K562 (cell line): ENCODE measurements around the gene TAF8. TPM values are rescaled to one million over a fixed set of nuclear protein-coding genes. Genes with fewer than 3 reads are reported as not detected.

Experiments
- CREM ChIP-seq: IDR thresholded peaks from 2 replicates; pipeline ENCODE4 v1.6.1; 2014; ENCODE audit warnings: antibody characterized with exemption, low read depth
- DNMT1 ChIP-seq: fragments of 450-650 bp; IDR thresholded peaks from 2 replicates; pipeline ENCODE4 v1.6.1; 2016; ENCODE audit warnings: antibody characterized with exemption, mild to moderate bottlenecking
- HLTF ChIP-seq: fragments of 450-650 bp; IDR thresholded peaks from 2 replicates; pipeline ENCODE4 v1.6.1; 2016
- MYBL2 ChIP-seq, 2 experiments: fragments of 450-650 bp in 1 of 2; sonication (generic) in 1 of 2; formaldehyde crosslinking in 1 of 2; IDR thresholded peaks; 2 replicates each; pipeline versions ENCODE4 v1.6.1 to v1.8.1; 2017 to 2022; ENCODE audit warnings: borderline replicate concordance in 1 of 2, inconsistent platforms in 1 of 2, low read depth in 1 of 2, mild to moderate bottlenecking in 1 of 2, missing genetic modification reagents in 1 of 2, moderate library complexity in 1 of 2
- NFRKB ChIP-seq: fragments of 450-650 bp; IDR thresholded peaks from 2 replicates; pipeline ENCODE4 v1.6.1; 2016; ENCODE audit warnings: low read depth
- NR2C2 ChIP-seq, 2 experiments: fragments of 200-800 bp in 1 of 2; sonication (Bioruptor generic) in 1 of 2; sonication (generic) in 1 of 2; formaldehyde crosslinking in 1 of 2; IDR thresholded peaks; 2 replicates each; pipeline versions ENCODE4 v1.6.1 to v1.8.0; 2016 to 2022; ENCODE audit warnings: mild to moderate bottlenecking in 1 of 2, missing compliant biosample characterization in 1 of 2, missing genetic modification characterization in 1 of 2, missing genetic modification reagents in 1 of 2
- REST ChIP-seq, 2 experiments: fragments of 450-650 bp; formaldehyde crosslinking in 1 of 2; IDR thresholded peaks; 2 replicates each; pipeline versions ENCODE4 v1.4.0 to v1.6.1; 2014 to 2020; ENCODE audit warnings: mild to moderate bottlenecking in 2 of 2, borderline replicate concordance in 1 of 2, low read depth in 1 of 2
- TFE3 ChIP-seq: fragments of 450-650 bp; formaldehyde crosslinking; IDR thresholded peaks from 2 replicates; pipeline ENCODE4 v1.4.0; 2020; ENCODE audit warnings: mild to moderate bottlenecking, mixed read lengths
- U2AF2 ChIP-seq: fragments of 200-400 bp; formaldehyde crosslinking; optimal IDR thresholded peaks from 2 replicates; pipeline ENCODE3; 2017; ENCODE audit warnings: low read depth, mild to moderate bottlenecking, low read length
- ZNF121 ChIP-seq: sonication (generic); formaldehyde crosslinking; conservative IDR thresholded peaks from 2 replicates; pipeline ENCODE4 v1.8.0; 2022; ENCODE audit warnings: missing genetic modification reagents
- ZNF133 ChIP-seq: fragments of 250-450 bp; sonication (Bioruptor Pico); IDR thresholded peaks from 2 replicates; pipeline ENCODE4 v1.4.0; 2020; ENCODE audit warnings: mild to moderate bottlenecking
- ZNF324 ChIP-seq: fragments of 250-450 bp; sonication (Bioruptor Pico); IDR thresholded peaks from 2 replicates; pipeline ENCODE4 v1.4.0; 2020; ENCODE audit warnings: mild to moderate bottlenecking
- polyA plus RNA-seq, 8 experiments: library from polyadenylated mRNA; depleted of rRNA in 4 of 8; stranded (reverse) in 5 of 8; unstranded in 3 of 8; fragments of >200 nt; fragmentation: Nextera tagmentation in 2 of 8; fragmentation: Illumina TruSeq in 1 of 8; extraction: Ambion mirVana in 2 of 8; extraction: Trizol in 1 of 8; gene quantifications; 2 replicates each; pipeline versions ENCODE4 v1.2.1 to v1.2.3, GENCODE V29; 2011 to 2014; ENCODE audit warnings: inconsistent platforms in 1 of 8, missing spikeins in 1 of 8
- total RNA-seq, 7 experiments: library from RNA; depleted of rRNA in 6 of 7; stranded (reverse); fragments of >200 nt in 6 of 7; fragmentation: Illumina TruSeq in 2 of 7; extraction: Trizol in 2 of 7; gene quantifications; 2 replicates each; pipeline versions ENCODE4 v1.2.1 to v1.2.3, GENCODE V29; 2011 to 2021; ENCODE audit warnings: low replicate concordance in 1 of 7
- TF ChIP-seq, protein P1 (sequence below): sonication (generic); formaldehyde crosslinking; IDR thresholded peaks from 2 replicates; pipeline ENCODE4 v1.8.0; 2022; ENCODE audit warnings: mild to moderate bottlenecking, missing genetic modification reagents
- TF ChIP-seq, protein P2 (sequence below), 3 experiments: IDR thresholded peaks in 2 of 3; conservative IDR thresholded peaks in 1 of 3; 2 replicates each; pipeline ENCODE4 v1.5.1; 2011 to 2012; ENCODE audit warnings: low read length in 3 of 3, mild to moderate bottlenecking in 3 of 3, control low read depth in 2 of 3, improper control_type of control experiment in 1 of 3, inconsistent platforms in 1 of 3, low read depth in 1 of 3, mixed read lengths in 1 of 3, moderate library complexity in 1 of 3; ENCODE audit not compliant: insufficient read depth in 2 of 3

TAF8 gene
- total and polyA plus RNA-seq, 9 of the 15 experiments (the other 6 are each of a cell fraction or from before 2014, with no cell fraction given): 29.4 to 84.0 (median 52.6) TPM

GRCh38 chr6:42049116-42049809 is 1.1 kb upstream of the TAF8 start (continued):
- no peak for TF ChIP-seq REST (IDR thresholded peaks at IDR 0.05; ENCODE audit: borderline replicate concordance)
- no peak for TF ChIP-seq REST (CRISPR knock-in tag; IDR thresholded peaks at IDR 0.05; ENCODE audit: low read depth)
- TF ChIP-seq ZNF133: no peak
- TF ChIP-seq TFE3 (CRISPR knock-in tag): no peak
- no peak for TF ChIP-seq NR2C2 (CRISPR knock-in tag; IDR thresholded peaks at IDR 0.05)
- TF ChIP-seq NR2C2 (tag; IDR thresholded peaks at IDR 0.05): no peak
- TF ChIP-seq CREM: no peak
- TF ChIP-seq ZNF324 (CRISPR knock-in tag): no peak
- TF ChIP-seq ZNF121 (CRISPR knock-in tag): no peak
- TF ChIP-seq U2AF2: no peak
- peak; percentile 14; the same call in 1 of the 2 replicates for TF ChIP-seq NFRKB
- 0 out of 2 replicates have a peak, but pooled peaks have one; percentile 16 for TF ChIP-seq HLTF
- no peak for TF ChIP-seq DNMT1
- TF ChIP-seq MYBL2 (IDR thresholded peaks at IDR 0.05; ENCODE audit: low read depth): no peak
- TF ChIP-seq MYBL2 (CRISPR knock-in tag; IDR thresholded peaks at IDR 0.05; ENCODE audit: borderline replicate concordance): no peak
- TF ChIP-seq, protein P1, sequence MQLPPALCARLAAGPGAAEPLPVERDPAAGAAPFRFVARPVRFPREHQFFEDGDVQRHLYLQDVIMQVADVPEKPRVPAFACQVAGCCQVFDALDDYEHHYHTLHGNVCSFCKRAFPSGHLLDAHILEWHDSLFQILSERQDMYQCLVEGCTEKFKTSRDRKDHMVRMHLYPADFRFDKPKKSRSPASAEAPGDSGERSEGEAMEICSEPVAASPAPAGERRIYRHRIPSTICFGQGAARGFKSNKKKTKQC (CRISPR knock-in tag): no peak
- TF ChIP-seq, protein P2, sequence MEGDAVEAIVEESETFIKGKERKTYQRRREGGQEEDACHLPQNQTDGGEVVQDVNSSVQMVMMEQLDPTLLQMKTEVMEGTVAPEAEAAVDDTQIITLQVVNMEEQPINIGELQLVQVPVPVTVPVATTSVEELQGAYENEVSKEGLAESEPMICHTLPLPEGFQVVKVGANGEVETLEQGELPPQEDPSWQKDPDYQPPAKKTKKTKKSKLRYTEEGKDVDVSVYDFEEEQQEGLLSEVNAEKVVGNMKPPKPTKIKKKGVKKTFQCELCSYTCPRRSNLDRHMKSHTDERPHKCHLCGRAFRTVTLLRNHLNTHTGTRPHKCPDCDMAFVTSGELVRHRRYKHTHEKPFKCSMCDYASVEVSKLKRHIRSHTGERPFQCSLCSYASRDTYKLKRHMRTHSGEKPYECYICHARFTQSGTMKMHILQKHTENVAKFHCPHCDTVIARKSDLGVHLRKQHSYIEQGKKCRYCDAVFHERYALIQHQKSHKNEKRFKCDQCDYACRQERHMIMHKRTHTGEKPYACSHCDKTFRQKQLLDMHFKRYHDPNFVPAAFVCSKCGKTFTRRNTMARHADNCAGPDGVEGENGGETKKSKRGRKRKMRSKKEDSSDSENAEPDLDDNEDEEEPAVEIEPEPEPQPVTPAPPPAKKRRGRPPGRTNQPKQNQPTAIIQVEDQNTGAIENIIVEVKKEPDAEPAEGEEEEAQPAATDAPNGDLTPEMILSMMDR (IDR thresholded peaks at IDR 0.05 in 2 of 3, conservative IDR thresholded peaks at IDR 0.05 in 1 of 3; ENCODE audit: insufficient read depth in 2 of 3, low read depth in 1 of 3, low read length in 3 of 3): no peak
